HCT116 (cell line): Measurements from ENCODE around the gene PPM1J. TPM values are rescaled to one million over a fixed set of nuclear protein-coding genes. Genes with fewer than 3 reads are reported as not detected.

Source experiments
- ATAC-seq: fragments of 200-7000 bp; cut with Tn5 transposase; 2 replicates; pipeline ENCODE4 v1.9.1; 2020; ENCODE audit warnings: mild to moderate bottlenecking, moderate library complexity
- BruUV-seq: library from RNA; stranded (reverse); fragments of 400-500 nt; replicated peaks from 2 replicates; lab custom pipeline; 2021; lab: Mats Ljungman, UMichigan
- CTCF ChIA-PET: fragments of 300-600 bp; sonication (Branson Sonifier 250); formaldehyde crosslinking; loops from one replicate; lab custom pipeline; 2021; ENCODE audit warnings: antibody characterized with exemption; lab: Charles Lee
- POLR2A ChIA-PET: fragments of 300-600, 350-600 bp; sonication (Branson Sonifier 250); formaldehyde crosslinking; loops from one replicate; lab custom pipeline; 2021; ENCODE audit warnings: antibody characterized with exemption; lab: Charles Lee
- RAD21 ChIA-PET, 2 experiments: fragments of 300-600 bp; sonication (Branson Sonifier 250); formaldehyde crosslinking; loops; one replicate each; lab custom pipeline; 2023; ENCODE audit warnings: low total read pairs in 2 of 2; ENCODE audit not compliant: uncharacterized antibody in 2 of 2, unreplicated experiment in 2 of 2, low non-redundant PET in 1 of 2; lab: Charles Lee
- DNase-seq: peaks from one replicate; pipeline ENCODE4 v3.0.0-alpha.2; 2010; ENCODE audit warnings: low read depth, low spot score
- H2AFZ ChIP-seq: fragments of 200-600 bp; shearing (Covaris generic), sonication (generic); 2 replicates; pipeline ENCODE4 v1.6.1; 2017; ENCODE audit warnings: low read depth, mixed run types, mixed read lengths, antibody characterized with exemption, low read length; ENCODE audit not compliant: poor library complexity, severe bottlenecking
- H3K27ac ChIP-seq: 2 replicates; pipeline ENCODE4 v1.5.1; 2012; ENCODE audit warnings: low read depth, low read length
- H3K27me3 ChIP-seq: fragments of 200-600 bp; sonication (generic); 2 replicates; pipeline ENCODE4 v1.6.1; 2016; ENCODE audit warnings: mixed run types, low read length, mixed read lengths; ENCODE audit not compliant: insufficient read depth
- H3K36me3 ChIP-seq, 2 experiments: fragments of 200-500 bp in 1 of 2; fragments of 200-600 bp in 1 of 2; sonication (Bioruptor generic) in 1 of 2; sonication (generic) in 1 of 2; 2 replicates each; pipeline versions ENCODE4 v1.5.1 to v1.6.1; 2014 to 2016; ENCODE audit warnings: low read length in 2 of 2, inconsistent platforms in 1 of 2, mixed read lengths in 1 of 2, mixed run types in 1 of 2; ENCODE audit not compliant: insufficient read depth in 2 of 2, control insufficient read depth in 1 of 2
- H3K4me1 ChIP-seq, 2 experiments: fragments of 200-600 bp in 1 of 2; sonication (generic) in 1 of 2; 2 replicates each; pipeline versions ENCODE4 v1.5.1 to v1.6.1; 2012 to 2017; ENCODE audit warnings: low read length in 2 of 2, inconsistent platforms in 1 of 2, mild to moderate bottlenecking in 1 of 2, mixed read lengths in 1 of 2, mixed run types in 1 of 2, moderate library complexity in 1 of 2; ENCODE audit not compliant: insufficient read depth in 2 of 2, control insufficient read depth in 1 of 2
- H3K4me2 ChIP-seq: fragments of 200-600 bp; sonication (generic); 2 replicates; pipeline ENCODE4 v1.6.1; 2017; ENCODE audit warnings: mixed run types, low read length, mixed read lengths
- H3K4me3 ChIP-seq, 2 experiments: fragments of 200-600 bp in 1 of 2; sonication (generic) in 1 of 2; replicated peaks in 1 of 2; 2 replicates each; pipeline ENCODE4 v1.5.1; 2011 to 2016; ENCODE audit warnings: low read length in 2 of 2, control low read depth in 1 of 2, low read depth in 1 of 2, mild to moderate bottlenecking in 1 of 2, mixed read lengths in 1 of 2, mixed run types in 1 of 2
- H3K79me2 ChIP-seq: fragments of 200-600 bp; sonication (generic); 2 replicates; pipeline ENCODE4 v1.6.1; 2017; ENCODE audit warnings: mild to moderate bottlenecking, mixed run types, low read length, moderate library complexity, mixed read lengths; ENCODE audit not compliant: insufficient read depth
- H3K9ac ChIP-seq: fragments of 200-600 bp; sonication (generic); 2 replicates; pipeline ENCODE4 v1.6.1; 2016; ENCODE audit warnings: low read length, mixed read lengths
- H3K9me2 ChIP-seq: fragments of 200-600 bp; sonication (generic), shearing (Covaris generic); 2 replicates; pipeline ENCODE4 v1.6.1; 2017; ENCODE audit warnings: mixed run types, mild to moderate bottlenecking, moderate library complexity; ENCODE audit not compliant: insufficient read depth
- H3K9me3 ChIP-seq, 2 experiments: fragments of 200-500 bp in 1 of 2; fragments of 200-600 bp in 1 of 2; sonication (Bioruptor generic) in 1 of 2; sonication (generic) in 1 of 2; 2 replicates each; pipeline ENCODE4 v1.6.1; 2014 to 2017; ENCODE audit warnings: low read length in 2 of 2, mixed read lengths in 2 of 2, inconsistent platforms in 1 of 2, low read depth in 1 of 2, mild to moderate bottlenecking in 1 of 2, mixed run types in 1 of 2, moderate library complexity in 1 of 2; ENCODE audit not compliant: control insufficient read depth in 1 of 2, insufficient read depth in 1 of 2
- H4K20me1 ChIP-seq: fragments of 200-600 bp; sonication (generic), shearing (Covaris generic); 2 replicates; pipeline ENCODE4 v1.6.1; 2017; ENCODE audit warnings: mixed run types, mild to moderate bottlenecking, moderate library complexity; ENCODE audit not compliant: insufficient read depth
- CBX3 ChIP-seq: IDR thresholded peaks from 2 replicates; pipeline ENCODE4 v1.6.1; 2012; ENCODE audit warnings: low read depth
- EGR1 ChIP-seq: IDR thresholded peaks from 2 replicates; pipeline ENCODE4 v1.6.1; 2012; ENCODE audit warnings: low read depth
- ELF1 ChIP-seq: IDR thresholded peaks from 2 replicates; pipeline ENCODE4 v1.6.1; 2012; ENCODE audit warnings: low read depth, borderline replicate concordance
- EZH2phosphoT487 ChIP-seq: fragments of 200-600 bp; IDR thresholded peaks from 2 replicates; pipeline ENCODE4 v1.6.1; 2018; ENCODE audit warnings: antibody characterized with exemption, borderline replicate concordance
- FOSL1 ChIP-seq: IDR thresholded peaks from 2 replicates; pipeline ENCODE4 v1.6.1; 2012; ENCODE audit warnings: low read depth
- RAD21 ChIP-seq: IDR thresholded peaks from 2 replicates; pipeline ENCODE4 v1.6.1; 2012; ENCODE audit warnings: low read depth, mild to moderate bottlenecking
- SP1 ChIP-seq: IDR thresholded peaks from 2 replicates; pipeline ENCODE4 v1.6.1; 2012; ENCODE audit warnings: low read depth
- SRF ChIP-seq: IDR thresholded peaks from 2 replicates; pipeline ENCODE4 v1.6.1; 2012; ENCODE audit warnings: low read depth
- TCF7L2 ChIP-seq: IDR thresholded peaks from 2 replicates; pipeline ENCODE4 v1.7.0; 2011; ENCODE audit warnings: borderline replicate concordance, inconsistent platforms; ENCODE audit not compliant: insufficient read depth, insufficient read length; ENCODE audit errors: extremely low read depth
- ZFX ChIP-seq: fragments of 450-650 bp; IDR thresholded peaks from 2 replicates; pipeline ENCODE4 v1.6.1; 2017
- ZNF274 ChIP-seq: fragments of 200-500 bp; sonication (Bioruptor generic); IDR thresholded peaks from 2 replicates; pipeline ENCODE4 v1.6.1; 2014; ENCODE audit warnings: mild to moderate bottlenecking, low read depth, low read length, inconsistent platforms
- intact Hi-C: fragments of 100-400 bp; cut with micrococcal nuclease; formaldehyde crosslinking; loops from 2 replicates; pipeline ENCODE4 v1.10.0; 2022
- total RNA-seq: library from RNA; stranded (reverse); gene quantifications from one replicate; pipeline ENCODE4 v1.2.1, GENCODE V29; 2021; ENCODE audit not compliant: unreplicated experiment
- TF ChIP-seq, protein P1 (sequence below), 3 experiments: fragments of 200-600 bp in 1 of 3; sonication (generic) in 1 of 3; IDR thresholded peaks in 2 of 3; conservative IDR thresholded peaks in 1 of 3; 2 replicates each; pipeline ENCODE4 v1.5.1; 2012 to 2017; ENCODE audit warnings: low read depth in 2 of 3, low read length in 2 of 3, antibody characterized with exemption in 1 of 3, borderline replicate concordance in 1 of 3, control low read depth in 1 of 3, mild to moderate bottlenecking in 1 of 3, mixed read lengths in 1 of 3, mixed run types in 1 of 3, moderate library complexity in 1 of 3; ENCODE audit not compliant: insufficient read depth in 1 of 3

The PPM1J gene
- total RNA-seq, 1 experiment from 2014 or later: 7.5 TPM

DNA sequence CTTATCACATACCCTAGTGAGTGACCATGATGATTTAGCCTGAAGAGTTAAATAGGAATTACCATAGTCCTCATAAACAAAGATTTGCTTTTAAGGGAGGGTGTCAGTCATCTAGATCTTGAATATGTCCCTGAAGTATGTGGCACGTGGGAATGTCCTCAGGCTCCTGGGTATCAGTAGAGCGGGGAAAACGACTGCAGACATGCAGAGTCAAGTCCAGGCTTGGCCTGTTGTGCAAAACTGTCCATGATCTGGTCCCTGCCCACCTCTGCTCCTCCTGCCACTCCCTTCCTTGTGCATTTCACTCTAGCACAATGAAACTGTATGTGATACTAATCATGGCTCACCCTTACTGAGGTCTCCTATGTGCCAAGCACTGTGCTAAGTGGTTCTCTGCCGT is 27.8 kb downstream of the PPM1J start:
- H3K36me3 ChIP-seq: peaks cover 0 to 15% of the 10 kb centered on the region in 2 experiments; a peak in 2 of 4 replicates
- POLR2A ChIA-PET: no interaction called here
- no peak overlapping the region for H3K27ac ChIP-seq
- no peak overlapping the region for H2AFZ ChIP-seq
- RAD21 ChIA-PET: no interaction called here
- DNase-seq (no peak), ATAC-seq (no peak)
- BruUV-seq: no TSS peak
- no peaks in the 10 kb centered on the region for H3K9me3 ChIP-seq
- H3K27me3 ChIP-seq: no peaks in the 10 kb centered on the region
- no peak overlapping the region for H3K4me2 ChIP-seq
- no peaks in the 10 kb centered on the region for H3K9me2 ChIP-seq
- CTCF ChIA-PET: no interaction called here
- TF ChIP-seq SRF (no peak), RAD21 (no peak), EZH2phosphoT487 (no peak), ZNF274 (no peak), TCF7L2 (no peak), ZFX (no peak), CBX3 (no peak), ELF1 (no peak), SP1 (no peak), EGR1 (no peak), FOSL1 (no peak)
- TF ChIP-seq, protein P1, sequence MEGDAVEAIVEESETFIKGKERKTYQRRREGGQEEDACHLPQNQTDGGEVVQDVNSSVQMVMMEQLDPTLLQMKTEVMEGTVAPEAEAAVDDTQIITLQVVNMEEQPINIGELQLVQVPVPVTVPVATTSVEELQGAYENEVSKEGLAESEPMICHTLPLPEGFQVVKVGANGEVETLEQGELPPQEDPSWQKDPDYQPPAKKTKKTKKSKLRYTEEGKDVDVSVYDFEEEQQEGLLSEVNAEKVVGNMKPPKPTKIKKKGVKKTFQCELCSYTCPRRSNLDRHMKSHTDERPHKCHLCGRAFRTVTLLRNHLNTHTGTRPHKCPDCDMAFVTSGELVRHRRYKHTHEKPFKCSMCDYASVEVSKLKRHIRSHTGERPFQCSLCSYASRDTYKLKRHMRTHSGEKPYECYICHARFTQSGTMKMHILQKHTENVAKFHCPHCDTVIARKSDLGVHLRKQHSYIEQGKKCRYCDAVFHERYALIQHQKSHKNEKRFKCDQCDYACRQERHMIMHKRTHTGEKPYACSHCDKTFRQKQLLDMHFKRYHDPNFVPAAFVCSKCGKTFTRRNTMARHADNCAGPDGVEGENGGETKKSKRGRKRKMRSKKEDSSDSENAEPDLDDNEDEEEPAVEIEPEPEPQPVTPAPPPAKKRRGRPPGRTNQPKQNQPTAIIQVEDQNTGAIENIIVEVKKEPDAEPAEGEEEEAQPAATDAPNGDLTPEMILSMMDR (IDR thresholded peaks at IDR 0.05 in 2 of 3, conservative IDR thresholded peaks at IDR 0.05 in 1 of 3; ENCODE audit: borderline replicate concordance in 1 of 3, insufficient read depth in 1 of 3, low read depth in 2 of 3, low read length in 2 of 3): no peak
- no peaks in the 10 kb centered on the region; a peak in 1 of 4 replicates for H3K4me1 ChIP-seq
- H3K79me2 ChIP-seq: 0 out of 2 replicates have a peak, but pooled peaks cover 15% of the 10 kb centered on the region
- no peaks in the 10 kb centered on the region for H4K20me1 ChIP-seq
- no peak overlapping the region for H3K9ac ChIP-seq
- intact Hi-C loops: no loop called here
- H3K4me3 ChIP-seq: no peak overlapping the region
